Calu3 (cell line): ENCODE data around the gene ERMAP. TPM values are rescaled to one million over a fixed set of nuclear protein-coding genes. Genes with fewer than 3 reads are reported as not detected.

Source experiments
- BruUV-seq: library from RNA; stranded (reverse); fragments of 400-500 nt; replicated peaks from 2 replicates; lab custom pipeline; 2021; lab: Mats Ljungman, UMichigan
- CTCF ChIA-PET: fragments of 300-600 bp; sonication (Branson Sonifier 250); formaldehyde crosslinking; loops from one replicate; lab custom pipeline; 2022; ENCODE audit warnings: antibody characterized with exemption; lab: Charles Lee
- DNase-seq: peaks from one replicate; pipeline ENCODE4 v3.0.0; 2022
- H3K27ac Mint-ChIP-seq: one replicate; pipeline ENCODE4 v1.8.0; 2022; ENCODE audit warnings: mixed read lengths; ENCODE audit not compliant: unreplicated experiment
- H3K27me3 Mint-ChIP-seq: one replicate; pipeline ENCODE4 v1.8.0; 2022; ENCODE audit warnings: mixed read lengths; ENCODE audit not compliant: unreplicated experiment
- H3K36me3 Mint-ChIP-seq: one replicate; pipeline ENCODE4 v1.8.0; 2022; ENCODE audit warnings: mild to moderate bottlenecking, moderate library complexity, mixed read lengths; ENCODE audit not compliant: insufficient read depth, unreplicated experiment
- H3K4me1 Mint-ChIP-seq: one replicate; pipeline ENCODE4 v1.8.0; 2022; ENCODE audit warnings: mild to moderate bottlenecking, low read depth, mixed read lengths; ENCODE audit not compliant: unreplicated experiment
- H3K4me3 Mint-ChIP-seq: one replicate; pipeline ENCODE4 v1.8.0; 2022; ENCODE audit warnings: mild to moderate bottlenecking, low read depth, moderate library complexity, mixed read lengths; ENCODE audit not compliant: unreplicated experiment
- H3K9me3 Mint-ChIP-seq: one replicate; pipeline ENCODE4 v1.8.0; 2022; ENCODE audit warnings: low read depth, mixed read lengths; ENCODE audit not compliant: unreplicated experiment
- intact Hi-C: fragments of 100-400 bp; cut with micrococcal nuclease; formaldehyde crosslinking; loops from one replicate; pipeline ENCODE4 v1.10.0; 2022; ENCODE audit not compliant: unreplicated experiment
- total RNA-seq: library from RNA; stranded (reverse); gene quantifications from 2 replicates; pipeline ENCODE4 v1.2.3, GENCODE V29; 2022
- TF ChIP-seq, protein P1 (sequence below): fragments of 200-600 bp; IDR thresholded peaks from one replicate; pipeline ENCODE4 v1.8.0; 2022; ENCODE audit warnings: antibody characterized with exemption; ENCODE audit not compliant: unreplicated experiment

Gene ERMAP
- total RNA-seq, 1 experiment from 2014 or later: 9.3 TPM

DNA sequence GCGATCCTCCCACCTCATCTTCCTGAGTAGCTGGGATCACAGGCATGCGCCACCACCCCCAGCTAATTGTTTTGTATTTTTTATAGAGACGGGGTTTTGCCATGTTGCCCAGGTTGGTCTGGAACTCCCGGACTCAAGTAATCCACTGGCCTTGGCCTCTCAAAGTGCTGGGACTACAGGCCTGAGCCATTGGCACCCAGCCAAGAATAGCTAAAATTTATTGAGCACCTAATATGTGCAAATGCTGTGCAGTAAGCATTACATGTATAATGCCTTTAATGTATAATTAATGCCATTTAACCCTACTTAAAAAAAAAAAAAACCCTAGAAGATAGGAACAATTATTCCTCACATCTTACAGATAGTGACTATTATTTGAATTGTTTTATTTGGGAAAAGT is 72.3 kb downstream of the ERMAP start:
- H3K27me3 Mint-ChIP-seq: peaks cover 31% of the 10 kb centered on the region
- TF ChIP-seq, protein P1, sequence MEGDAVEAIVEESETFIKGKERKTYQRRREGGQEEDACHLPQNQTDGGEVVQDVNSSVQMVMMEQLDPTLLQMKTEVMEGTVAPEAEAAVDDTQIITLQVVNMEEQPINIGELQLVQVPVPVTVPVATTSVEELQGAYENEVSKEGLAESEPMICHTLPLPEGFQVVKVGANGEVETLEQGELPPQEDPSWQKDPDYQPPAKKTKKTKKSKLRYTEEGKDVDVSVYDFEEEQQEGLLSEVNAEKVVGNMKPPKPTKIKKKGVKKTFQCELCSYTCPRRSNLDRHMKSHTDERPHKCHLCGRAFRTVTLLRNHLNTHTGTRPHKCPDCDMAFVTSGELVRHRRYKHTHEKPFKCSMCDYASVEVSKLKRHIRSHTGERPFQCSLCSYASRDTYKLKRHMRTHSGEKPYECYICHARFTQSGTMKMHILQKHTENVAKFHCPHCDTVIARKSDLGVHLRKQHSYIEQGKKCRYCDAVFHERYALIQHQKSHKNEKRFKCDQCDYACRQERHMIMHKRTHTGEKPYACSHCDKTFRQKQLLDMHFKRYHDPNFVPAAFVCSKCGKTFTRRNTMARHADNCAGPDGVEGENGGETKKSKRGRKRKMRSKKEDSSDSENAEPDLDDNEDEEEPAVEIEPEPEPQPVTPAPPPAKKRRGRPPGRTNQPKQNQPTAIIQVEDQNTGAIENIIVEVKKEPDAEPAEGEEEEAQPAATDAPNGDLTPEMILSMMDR: no peak
- CTCF ChIA-PET: no interaction called here

DNA sequence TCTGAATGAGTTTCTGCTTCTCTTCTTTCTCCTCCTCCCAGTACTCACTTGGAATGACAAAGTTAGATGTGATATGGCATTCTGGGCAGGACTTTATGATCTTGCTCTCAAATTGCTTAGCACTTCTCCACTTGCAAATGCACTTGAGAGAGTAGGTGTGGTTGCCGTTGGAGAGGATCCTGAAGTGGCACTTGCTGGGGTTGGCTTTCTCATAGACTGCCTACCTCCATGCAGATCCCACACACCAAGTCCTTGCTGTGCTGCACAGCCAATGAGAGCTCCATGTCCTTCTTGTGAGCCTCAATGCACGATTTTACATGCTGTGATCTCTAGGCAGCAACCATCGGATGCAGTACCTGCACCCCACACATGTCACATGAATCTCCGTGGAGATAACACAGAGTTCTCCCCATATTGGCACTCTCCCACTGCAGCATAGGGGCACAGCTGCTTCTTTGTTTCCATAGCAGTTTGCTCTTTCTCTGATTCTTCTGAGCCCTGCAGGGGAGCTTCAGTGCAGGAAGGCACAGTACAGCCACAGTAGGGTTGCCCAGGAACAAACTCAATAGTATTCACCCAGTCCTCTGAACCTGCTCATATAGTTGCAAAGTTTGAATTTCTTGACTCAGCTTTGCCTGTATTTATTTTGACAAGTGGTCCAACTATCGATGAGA is 74.7 kb downstream of the ERMAP start:
- TF ChIP-seq, protein P1: no peak
- DNase-seq: no peak
- no peaks in the 10 kb centered on the region for H3K4me1 Mint-ChIP-seq
- no TSS peak for BruUV-seq
- no peaks in the 10 kb centered on the region for H3K9me3 Mint-ChIP-seq
- H3K4me3 Mint-ChIP-seq: no peak overlapping the region
- no peak overlapping the region for H3K27ac Mint-ChIP-seq
- H3K27me3 Mint-ChIP-seq: peaks cover 45% of the 10 kb centered on the region
- H3K36me3 Mint-ChIP-seq: no peaks in the 10 kb centered on the region
- CTCF ChIA-PET: interaction anchor here (0.5 kb wide), 1 partner anchor 161 kb away, joined by 3 read pairs; no protein-coding TSS in a partner anchor
- intact Hi-C loops: no loop called here

More for the DNA sequence above, 72.3 kb downstream of the ERMAP start:
- intact Hi-C loops: no loop called here
- no TSS peak for BruUV-seq
- H3K9me3 Mint-ChIP-seq: no peaks in the 10 kb centered on the region
- H3K4me1 Mint-ChIP-seq: no peaks in the 10 kb centered on the region
- H3K4me3 Mint-ChIP-seq: no peak overlapping the region
- no peak for DNase-seq
- no peaks in the 10 kb centered on the region for H3K36me3 Mint-ChIP-seq
- no peak overlapping the region for H3K27ac Mint-ChIP-seq

Other genes with a start within 250 kb of the ERMAP start
- 58.6 and 68.3 TPM in 2 replicates for gene PPIH, start 158.7 kb upstream of the ERMAP start, total RNA-seq
- gene YBX1, start 134.7 kb upstream of the ERMAP start, total RNA-seq: 808 and 937 TPM in 2 replicates
- gene CLDN19, start 76.9 kb upstream of the ERMAP start, total RNA-seq: not detected in 2 replicates
- gene P3H1, start 50.1 kb upstream of the ERMAP start, total RNA-seq: 27.9 and 35.1 TPM in 2 replicates
- gene C1orf50, start 49.9 kb upstream of the ERMAP start, total RNA-seq: 7.7 and 9.4 TPM in 2 replicates
- gene TMEM269, start 32.1 kb upstream of the ERMAP start, total RNA-seq: 0.94 and 1.7 TPM in 2 replicates
- 10.1 and 10.8 TPM in 2 replicates for gene SVBP, start 275 bp downstream of the ERMAP start, total RNA-seq
- 11.8 and 12.0 TPM in 2 replicates for gene ZNF691, start 29.5 kb downstream of the ERMAP start, total RNA-seq
- gene SLC2A1, start 141.7 kb downstream of the ERMAP start, total RNA-seq: 163 and 183 TPM in 2 replicates